ENCODE measurements around the gene RNF181. TPM values are rescaled to one million over a fixed set of nuclear protein-coding genes. Genes with fewer than 3 reads are reported as not detected.

Gene RNF181
- total RNA-seq, 1 experiment from 2014 or later: 212 TPM

DNA sequence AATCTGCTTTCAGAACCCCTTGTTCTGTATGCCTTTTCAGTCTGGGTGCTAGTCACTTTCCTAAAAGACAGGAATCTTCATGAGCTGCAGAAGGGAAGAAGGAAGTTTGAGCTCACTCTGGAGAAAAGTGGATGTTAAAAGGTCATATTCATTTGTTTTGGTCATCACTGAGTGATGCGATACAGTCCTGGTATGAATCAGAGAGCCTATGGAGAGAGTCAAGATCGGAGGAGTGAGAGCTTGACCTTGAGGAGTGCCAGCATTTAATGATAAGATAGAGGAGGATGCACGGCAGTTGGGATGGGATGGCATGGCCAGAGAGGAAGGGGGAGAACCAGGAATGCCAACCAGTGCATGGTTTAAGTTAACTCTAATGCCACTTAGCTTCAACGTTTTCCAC is 40.1 kb downstream of the RNF181 start:
- in situ Hi-C loops (cut with HindIII; ENCODE audit: low pct_unique_long_range_greater_than_20kb, low sequenced_read_pairs): no loop called here
- no peak for DNase-seq (ENCODE audit: low read depth, low spot score)

DNA sequence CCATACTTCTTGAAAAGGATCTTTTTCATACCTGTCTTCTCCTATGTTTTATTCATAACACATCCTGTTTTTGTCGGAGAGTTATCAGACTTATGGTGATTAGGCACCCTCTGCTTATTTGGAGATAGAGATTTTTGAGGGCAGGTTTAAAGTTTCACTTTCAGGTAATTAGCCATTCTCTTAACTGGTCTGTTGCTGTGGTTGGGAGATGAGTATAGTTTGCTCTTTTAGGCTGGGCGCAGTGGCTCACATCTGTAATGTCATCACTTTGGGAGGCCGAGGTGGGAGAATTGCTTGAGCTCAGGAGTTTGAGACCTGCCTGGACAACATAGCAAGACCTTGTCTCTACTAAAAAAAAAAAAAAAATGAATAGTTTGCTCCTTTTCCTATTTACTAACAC is 47.2 kb downstream of the RNF181 start:
- in situ Hi-C loops (cut with HindIII; ENCODE audit: low pct_unique_long_range_greater_than_20kb, low sequenced_read_pairs): no loop called here
- no peak for DNase-seq (ENCODE audit: low read depth, low spot score)

GRCh38 chr2:85644909-85645308 is 49.4 kb downstream of the RNF181 start:
- peak; percentile 67 for DNase-seq (ENCODE audit: low read depth, low spot score)
- in situ Hi-C loops (cut with HindIII; ENCODE audit: low pct_unique_long_range_greater_than_20kb, low sequenced_read_pairs): no loop called here

- in situ Hi-C loops (cut with HindIII; ENCODE audit: low pct_unique_long_range_greater_than_20kb, low sequenced_read_pairs): no loop called here
- no peak for DNase-seq (ENCODE audit: low read depth, low spot score)
Observed at GRCh38 chr2:85646166-85646565, 50.6 kb downstream of the RNF181 start.

Small RNA genes within 50 kb of the gene (small RNA-seq; reads per million reads assigned to genes)
- 0 reads per million in 2 experiments for gene RN7SL126P

Other genes starting within 250 kb of the RNF181 start
- 130 and 138 TPM in 2 replicates for gene RETSAT, start 241.2 kb upstream of the RNF181 start, total RNA-seq (2014; rRNA removed; shearing (Covaris generic))
- 13.7 and 13.9 TPM in 2 replicates for gene ELMOD3, start 241.0 kb upstream of the RNF181 start, total RNA-seq (2014; rRNA removed; shearing (Covaris generic))
- 11.3 and 21.8 TPM in 2 replicates for gene CAPG, start 185.4 kb upstream of the RNF181 start, total RNA-seq (2014; rRNA removed; shearing (Covaris generic))
- gene SH2D6, start 177.0 kb upstream of the RNF181 start, total RNA-seq (2014; rRNA removed; shearing (Covaris generic)): 0.40 and 0.66 TPM in 2 replicates
- 88.9 and 107 TPM in 2 replicates for gene MAT2A, start 56.6 kb upstream of the RNF181 start, total RNA-seq (2014; rRNA removed; shearing (Covaris generic))
- gene GGCX, start 34.3 kb upstream of the RNF181 start, total RNA-seq (2014; rRNA removed; shearing (Covaris generic)): 71.5 and 90.9 TPM in 2 replicates
- gene VAMP8, start 18.2 kb upstream of the RNF181 start, total RNA-seq (2014; rRNA removed; shearing (Covaris generic)): 48.2 and 51.9 TPM in 2 replicates
- not detected in 2 replicates for gene VAMP5, start 11.3 kb upstream of the RNF181 start, total RNA-seq (2014; rRNA removed; shearing (Covaris generic))
- gene TMEM150A, start 7.0 kb downstream of the RNF181 start, total RNA-seq (2014; rRNA removed; shearing (Covaris generic)): 22.3 and 26.3 TPM in 2 replicates
- 27.3 and 29.9 TPM in 2 replicates for gene C2orf68, start 16.3 kb downstream of the RNF181 start, total RNA-seq (2014; rRNA removed; shearing (Covaris generic))
- 98.7 and 107 TPM in 2 replicates for gene USP39, start 20.4 kb downstream of the RNF181 start, total RNA-seq (2014; rRNA removed; shearing (Covaris generic))
- not detected in 2 replicates for gene SFTPB, start 72.5 kb downstream of the RNF181 start, total RNA-seq (2014; rRNA removed; shearing (Covaris generic))
- not detected in 2 replicates for gene GNLY, start 98.6 kb downstream of the RNF181 start, total RNA-seq (2014; rRNA removed; shearing (Covaris generic))
- gene ATOH8, start 158.2 kb downstream of the RNF181 start, total RNA-seq (2014; rRNA removed; shearing (Covaris generic)): 12.0 and 16.9 TPM in 2 replicates

Data from SK-MEL-5 (cell line).